Nephron (organoid): ENCODE measurements around the gene C1QA.

Source experiments
- H3K27ac Mint-ChIP-seq, 3 experiments: 2 replicates each; pipeline ENCODE4 v1.8.0; 2020; ENCODE audit warnings: mixed read lengths in 3 of 3, mild to moderate bottlenecking in 2 of 3, moderate library complexity in 1 of 3
- H3K27me3 Mint-ChIP-seq: 2 replicates; pipeline ENCODE4 v1.8.0; 2021; ENCODE audit warnings: low read depth, mild to moderate bottlenecking, moderate library complexity, mixed read lengths
- H3K36me3 Mint-ChIP-seq: 2 replicates; pipeline ENCODE4 v1.8.0; 2020; ENCODE audit warnings: low read depth, mixed read lengths
- H3K4me1 Mint-ChIP-seq: 2 replicates; pipeline ENCODE4 v1.8.0; 2020; ENCODE audit warnings: mixed read lengths
- H3K4me3 Mint-ChIP-seq, 3 experiments: 2 replicates each; pipeline ENCODE4 v1.8.0; 2020; ENCODE audit warnings: mild to moderate bottlenecking in 3 of 3, mixed read lengths in 3 of 3, moderate library complexity in 2 of 3
- H3K9me3 Mint-ChIP-seq: 2 replicates; pipeline ENCODE4 v1.8.0; 2020; ENCODE audit warnings: mixed read lengths
- TF ChIP-seq, protein P1 (sequence below), 3 experiments: fragments of 200-600 bp; sonication (generic); IDR thresholded peaks; one replicate each; pipeline ENCODE4 v1.5.0; 2021; ENCODE audit warnings: antibody characterized with exemption in 3 of 3; ENCODE audit not compliant: unreplicated experiment in 3 of 3

The C1QA gene

DNA sequence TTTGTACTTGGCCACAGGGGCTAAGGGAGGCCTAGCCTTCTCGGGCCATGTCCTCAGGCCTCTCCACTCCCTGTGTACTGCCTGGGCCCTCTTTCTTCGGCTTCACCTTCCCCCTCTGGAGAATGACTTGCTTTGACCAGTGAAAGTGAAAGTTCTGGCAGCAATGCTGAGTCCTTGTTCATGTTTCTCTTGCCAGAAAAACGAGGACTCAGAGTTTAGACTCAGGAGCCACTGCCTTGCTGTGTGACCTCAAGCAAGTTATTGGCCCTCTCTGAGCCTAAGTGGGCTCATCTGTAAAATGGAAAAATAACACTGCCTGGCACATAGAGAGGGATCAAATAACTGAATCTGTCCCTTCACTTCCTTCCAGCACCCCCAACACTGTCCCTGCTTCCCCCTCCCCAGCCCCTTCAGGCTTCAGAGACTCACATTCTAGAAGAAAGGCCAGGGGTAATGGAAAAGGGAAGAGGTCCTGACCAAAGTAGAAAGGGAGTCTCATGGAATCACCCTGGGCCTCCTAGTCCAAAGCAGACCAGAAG lies 1.5 kb downstream of the C1QA start:
- no peak overlapping the region for H3K4me3 Mint-ChIP-seq
- no peaks in the 10 kb centered on the region for H3K36me3 Mint-ChIP-seq
- no peak overlapping the region for H3K27ac Mint-ChIP-seq

DNA sequence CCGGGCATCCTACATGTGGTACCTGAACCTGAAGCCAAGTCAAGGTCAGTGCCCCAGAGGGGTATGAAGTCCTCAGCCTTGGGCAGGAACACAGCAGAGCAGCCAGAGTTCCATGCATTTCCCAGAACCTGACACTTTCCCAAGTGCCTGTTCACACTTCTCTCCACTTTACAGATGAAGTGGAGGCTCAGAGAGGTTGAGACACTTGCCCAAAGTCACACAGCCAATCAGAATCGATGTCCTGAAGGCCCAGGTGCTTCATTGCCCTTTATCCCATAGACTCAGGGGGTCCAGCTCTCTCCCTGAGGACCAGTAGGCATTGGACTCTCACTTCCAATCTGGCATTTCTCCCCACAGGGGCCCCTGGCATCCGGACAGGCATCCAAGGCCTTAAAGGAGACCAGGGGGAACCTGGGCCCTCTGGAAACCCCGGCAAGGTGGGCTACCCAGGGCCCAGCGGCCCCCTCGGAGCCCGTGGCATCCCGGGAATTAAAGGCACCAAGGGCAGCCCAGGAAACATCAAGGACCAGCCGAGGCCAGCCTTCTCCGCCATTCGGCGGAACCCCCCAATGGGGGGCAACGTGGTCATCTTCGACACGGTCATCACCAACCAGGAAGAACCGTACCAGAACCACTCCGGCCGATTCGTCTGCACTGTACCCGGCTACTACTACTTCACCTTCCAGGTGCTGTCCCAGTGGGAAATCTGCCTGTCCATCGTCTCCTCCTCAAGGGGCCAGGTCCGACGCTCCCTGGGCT lies 2.2 kb downstream of the C1QA start:
- Mint-ChIP-seq H3K36me3 (no peaks in the 10 kb centered on the region), H3K9me3 (no peaks in the 10 kb centered on the region), H3K27me3 (peaks cover 30% of the 10 kb centered on the region), H3K27ac (peak overlapping the region in 1 of 3 experiments; percentile 37), H3K4me3 (no peak overlapping the region), H3K4me1 (peaks cover 10% of the 10 kb centered on the region)
- TF ChIP-seq, protein P1, sequence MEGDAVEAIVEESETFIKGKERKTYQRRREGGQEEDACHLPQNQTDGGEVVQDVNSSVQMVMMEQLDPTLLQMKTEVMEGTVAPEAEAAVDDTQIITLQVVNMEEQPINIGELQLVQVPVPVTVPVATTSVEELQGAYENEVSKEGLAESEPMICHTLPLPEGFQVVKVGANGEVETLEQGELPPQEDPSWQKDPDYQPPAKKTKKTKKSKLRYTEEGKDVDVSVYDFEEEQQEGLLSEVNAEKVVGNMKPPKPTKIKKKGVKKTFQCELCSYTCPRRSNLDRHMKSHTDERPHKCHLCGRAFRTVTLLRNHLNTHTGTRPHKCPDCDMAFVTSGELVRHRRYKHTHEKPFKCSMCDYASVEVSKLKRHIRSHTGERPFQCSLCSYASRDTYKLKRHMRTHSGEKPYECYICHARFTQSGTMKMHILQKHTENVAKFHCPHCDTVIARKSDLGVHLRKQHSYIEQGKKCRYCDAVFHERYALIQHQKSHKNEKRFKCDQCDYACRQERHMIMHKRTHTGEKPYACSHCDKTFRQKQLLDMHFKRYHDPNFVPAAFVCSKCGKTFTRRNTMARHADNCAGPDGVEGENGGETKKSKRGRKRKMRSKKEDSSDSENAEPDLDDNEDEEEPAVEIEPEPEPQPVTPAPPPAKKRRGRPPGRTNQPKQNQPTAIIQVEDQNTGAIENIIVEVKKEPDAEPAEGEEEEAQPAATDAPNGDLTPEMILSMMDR (IDR thresholded peaks at IDR 0.05; ENCODE audit: unreplicated experiment in 3 of 3) = no peak

More for the DNA sequence above, 1.5 kb downstream of the C1QA start:
- Mint-ChIP-seq H3K4me1 (peaks cover 10% of the 10 kb centered on the region), H3K9me3 (no peaks in the 10 kb centered on the region), H3K27me3 (peaks cover 27% of the 10 kb centered on the region)
- TF ChIP-seq, protein P1 (IDR thresholded peaks at IDR 0.05; ENCODE audit: unreplicated experiment in 3 of 3) = no peak

DNA sequence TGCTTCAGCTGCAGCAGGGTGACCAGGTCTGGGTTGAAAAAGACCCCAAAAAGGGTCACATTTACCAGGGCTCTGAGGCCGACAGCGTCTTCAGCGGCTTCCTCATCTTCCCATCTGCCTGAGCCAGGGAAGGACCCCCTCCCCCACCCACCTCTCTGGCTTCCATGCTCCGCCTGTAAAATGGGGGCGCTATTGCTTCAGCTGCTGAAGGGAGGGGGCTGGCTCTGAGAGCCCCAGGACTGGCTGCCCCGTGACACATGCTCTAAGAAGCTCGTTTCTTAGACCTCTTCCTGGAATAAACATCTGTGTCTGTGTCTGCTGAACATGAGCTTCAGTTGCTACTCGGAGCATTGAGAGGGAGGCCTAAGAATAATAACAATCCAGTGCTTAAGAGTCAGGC lies 2.9 kb downstream of the C1QA start:
- TF ChIP-seq, protein P1 (IDR thresholded peaks at IDR 0.05; ENCODE audit: unreplicated experiment in 3 of 3) = no peak
- H3K27me3 Mint-ChIP-seq = peaks cover 25% of the 10 kb centered on the region
- no peak overlapping the region for H3K4me3 Mint-ChIP-seq
- H3K36me3 Mint-ChIP-seq = no peaks in the 10 kb centered on the region
- H3K27ac Mint-ChIP-seq = peak overlapping the region in 1 of 3 experiments; percentile 37
- H3K4me1 Mint-ChIP-seq = peaks cover 10% of the 10 kb centered on the region
- no peaks in the 10 kb centered on the region for H3K9me3 Mint-ChIP-seq

DNA sequence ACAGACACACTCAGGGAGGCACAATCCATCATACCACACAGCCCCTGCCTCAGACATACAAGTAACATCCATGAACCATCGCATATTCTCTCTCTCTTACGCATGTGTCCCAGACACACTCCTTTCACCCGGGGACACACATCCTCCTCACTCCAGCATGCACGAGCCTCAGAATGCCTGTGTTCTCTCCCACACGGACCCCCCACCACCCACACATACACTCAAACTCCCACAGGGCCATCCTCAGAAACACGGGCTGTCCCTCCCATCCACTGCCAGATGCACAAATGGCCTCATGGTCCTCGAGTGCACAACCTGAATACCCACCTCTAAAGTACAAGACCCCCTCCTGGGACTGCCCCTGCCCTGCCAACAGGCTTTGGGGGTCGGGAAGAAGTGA lies 4.8 kb downstream of the C1QA start:
- H3K36me3 Mint-ChIP-seq = no peaks in the 10 kb centered on the region
- peaks cover 8% of the 10 kb centered on the region for H3K4me1 Mint-ChIP-seq
- H3K27me3 Mint-ChIP-seq = peaks cover 24% of the 10 kb centered on the region
- TF ChIP-seq, protein P1 (IDR thresholded peaks at IDR 0.05; ENCODE audit: unreplicated experiment in 3 of 3) = no peak
- no peak overlapping the region for H3K4me3 Mint-ChIP-seq
- H3K27ac Mint-ChIP-seq = no peak overlapping the region
- H3K9me3 Mint-ChIP-seq = no peaks in the 10 kb centered on the region

DNA sequence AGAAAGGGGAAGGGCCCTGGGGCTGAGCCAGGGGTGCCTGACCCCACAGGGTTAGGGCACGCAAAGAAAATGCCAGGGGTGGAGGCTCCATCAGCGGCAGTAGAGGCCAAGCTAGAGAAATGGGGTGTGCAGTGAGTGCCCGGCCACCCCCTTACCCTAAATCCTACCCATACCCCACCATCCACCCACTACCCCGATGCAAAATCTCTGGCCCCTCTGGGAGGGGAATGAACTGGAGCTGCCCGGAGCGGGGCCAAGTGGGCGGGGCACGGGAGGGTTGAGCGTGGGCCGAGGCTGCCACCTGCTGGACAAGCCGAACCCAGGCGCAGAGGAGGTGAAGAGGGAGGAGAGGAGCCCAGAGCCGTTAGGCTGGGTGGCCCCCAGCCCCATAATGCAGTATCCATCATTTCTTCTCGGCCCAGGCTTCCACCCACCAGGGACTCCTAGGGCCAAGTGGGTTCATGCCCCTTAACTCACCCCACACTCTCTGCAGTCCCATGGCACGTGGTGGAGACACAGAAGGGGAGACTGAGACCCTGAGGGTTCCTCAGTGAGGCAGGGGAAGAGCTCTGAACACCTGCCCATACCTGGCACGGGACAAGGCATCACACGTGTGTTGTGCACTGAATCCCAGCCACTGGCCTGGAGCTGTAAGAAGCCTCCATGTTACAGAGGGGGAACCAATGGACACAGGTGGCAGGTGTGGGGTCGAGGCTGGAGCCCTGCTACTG lies 5.6 kb downstream of the C1QA start:
- peaks cover 20% of the 10 kb centered on the region for H3K27me3 Mint-ChIP-seq
- TF ChIP-seq, protein P1 (IDR thresholded peaks at IDR 0.05; ENCODE audit: unreplicated experiment in 3 of 3) = peak; percentile 90 to 95 (median 92)
- H3K4me1 Mint-ChIP-seq = peaks cover 5% of the 10 kb centered on the region
- no peaks in the 10 kb centered on the region for H3K36me3 Mint-ChIP-seq
- H3K9me3 Mint-ChIP-seq = no peaks in the 10 kb centered on the region
- H3K4me3 Mint-ChIP-seq = no peak overlapping the region
- no peak overlapping the region for H3K27ac Mint-ChIP-seq
